C4-2B (cell line): ENCODE data around the gene NKG7.

ENCODE experiments used
- H3K27ac ChIP-seq: fragments of 450-650 bp; 2 replicates; pipeline ENCODE4 v1.5.1; 2017
- ZFX ChIP-seq: fragments of 450-650 bp; IDR thresholded peaks from 2 replicates; pipeline ENCODE4 v1.6.1; 2017
- TF ChIP-seq, protein P1 (sequence below): fragments of 450-650 bp; conservative IDR thresholded peaks from 2 replicates; pipeline ENCODE4 v1.5.1; 2017; ENCODE audit warnings: mild to moderate bottlenecking

Gene NKG7

DNA sequence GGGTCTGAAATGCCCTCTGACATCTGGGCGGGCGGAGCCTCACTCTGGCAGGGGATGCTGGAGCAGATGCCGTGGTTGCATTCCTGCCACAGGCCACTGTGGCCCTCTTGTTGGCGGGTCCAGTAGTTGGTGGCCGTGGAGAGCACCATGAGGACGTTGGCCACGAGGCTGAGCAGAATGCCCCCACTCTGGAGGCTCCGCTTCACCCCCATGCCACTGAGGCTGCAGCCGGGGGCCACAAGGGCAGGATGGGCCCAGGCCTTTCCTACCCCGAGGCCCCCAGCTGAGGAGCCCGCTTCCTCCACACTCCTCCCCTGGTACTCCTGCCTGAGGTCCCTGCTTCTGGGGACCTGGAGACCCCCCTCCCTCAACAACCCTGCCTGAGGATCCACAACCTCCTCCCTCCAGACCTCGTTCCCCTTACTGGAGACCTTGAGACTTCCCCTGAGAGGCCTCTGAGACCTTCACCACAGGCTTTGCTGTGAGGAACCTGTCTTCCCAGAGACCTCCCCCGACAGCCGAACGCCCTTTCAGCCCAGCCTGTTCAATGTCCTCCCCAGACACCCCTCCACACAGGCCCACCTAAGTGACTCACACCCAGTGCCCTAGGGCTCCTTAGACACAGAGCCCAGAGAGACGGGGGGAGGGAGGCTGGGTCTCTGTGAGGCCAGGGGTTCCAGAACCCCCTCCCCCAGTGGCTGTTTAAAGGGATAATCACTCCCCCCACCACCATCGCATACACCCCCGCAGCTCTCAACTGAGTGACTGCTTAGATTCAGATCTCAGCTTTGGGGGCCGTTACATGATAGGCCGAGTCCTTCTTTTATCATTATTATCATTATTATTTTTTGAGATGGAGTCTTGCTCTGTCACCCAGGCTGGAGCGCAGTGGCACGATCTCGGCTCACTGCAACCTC lies 3.8 kb downstream of the NKG7 start, which contains the start of gene CLDND2:
CLDND2 (minus strand) TSS at position 638 of the 917 bp plus-strand sequence; CDS start at position 212, 426 bp downstream.
- TF ChIP-seq, protein P1, sequence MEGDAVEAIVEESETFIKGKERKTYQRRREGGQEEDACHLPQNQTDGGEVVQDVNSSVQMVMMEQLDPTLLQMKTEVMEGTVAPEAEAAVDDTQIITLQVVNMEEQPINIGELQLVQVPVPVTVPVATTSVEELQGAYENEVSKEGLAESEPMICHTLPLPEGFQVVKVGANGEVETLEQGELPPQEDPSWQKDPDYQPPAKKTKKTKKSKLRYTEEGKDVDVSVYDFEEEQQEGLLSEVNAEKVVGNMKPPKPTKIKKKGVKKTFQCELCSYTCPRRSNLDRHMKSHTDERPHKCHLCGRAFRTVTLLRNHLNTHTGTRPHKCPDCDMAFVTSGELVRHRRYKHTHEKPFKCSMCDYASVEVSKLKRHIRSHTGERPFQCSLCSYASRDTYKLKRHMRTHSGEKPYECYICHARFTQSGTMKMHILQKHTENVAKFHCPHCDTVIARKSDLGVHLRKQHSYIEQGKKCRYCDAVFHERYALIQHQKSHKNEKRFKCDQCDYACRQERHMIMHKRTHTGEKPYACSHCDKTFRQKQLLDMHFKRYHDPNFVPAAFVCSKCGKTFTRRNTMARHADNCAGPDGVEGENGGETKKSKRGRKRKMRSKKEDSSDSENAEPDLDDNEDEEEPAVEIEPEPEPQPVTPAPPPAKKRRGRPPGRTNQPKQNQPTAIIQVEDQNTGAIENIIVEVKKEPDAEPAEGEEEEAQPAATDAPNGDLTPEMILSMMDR, result no peak
- no peak for TF ChIP-seq ZFX

DNA sequence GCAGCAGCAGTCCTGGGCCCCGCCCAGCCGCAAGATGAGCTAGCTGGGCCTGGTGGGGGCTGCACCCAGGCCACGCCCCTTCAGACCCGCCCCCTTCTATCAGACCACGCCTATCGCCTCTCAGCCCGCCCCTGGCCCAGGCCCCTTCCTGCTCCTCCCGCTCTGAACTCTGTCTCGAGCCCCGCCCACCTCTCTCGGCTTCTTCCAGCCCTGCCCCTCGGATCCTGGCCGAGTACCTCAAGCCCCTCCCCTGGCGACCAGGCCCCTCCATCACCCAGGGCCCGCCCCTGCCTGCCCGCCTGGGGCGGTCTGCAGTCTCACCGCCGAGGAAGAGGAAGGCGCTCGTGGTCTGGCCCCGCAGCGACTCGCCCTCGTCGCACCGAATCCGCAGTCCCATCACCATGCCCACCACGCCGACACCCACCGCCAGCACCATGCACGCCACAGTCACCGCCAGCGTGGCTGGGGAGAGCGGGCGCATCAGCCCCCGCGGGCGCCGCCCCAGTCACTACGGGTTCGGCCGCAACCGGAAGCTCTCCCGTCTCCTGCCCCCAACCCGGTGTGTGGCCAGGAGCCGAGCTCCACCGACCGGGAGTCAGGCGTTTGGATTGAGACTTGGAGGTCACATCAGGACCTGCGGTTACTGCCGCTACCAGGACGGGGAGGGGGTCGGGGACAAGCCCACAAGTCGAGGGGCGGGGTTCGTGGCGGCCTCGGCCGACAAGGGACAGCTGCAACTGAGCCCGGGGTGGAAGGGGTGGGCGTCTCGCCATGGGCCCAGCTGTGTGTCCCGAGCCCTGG lies 4.7 kb downstream of the NKG7 start:
- peak overlapping the region; percentile 93 for H3K27ac ChIP-seq
- TF ChIP-seq, protein P1, result no peak
- peak; percentile 20; the same call in 1 of the 2 replicates for TF ChIP-seq ZFX

More for the DNA sequence above, 3.8 kb downstream of the NKG7 start, which contains the start of gene CLDND2:
- peak within 1 kb of the TSS; percentile 93 for H3K27ac ChIP-seq

DNA sequence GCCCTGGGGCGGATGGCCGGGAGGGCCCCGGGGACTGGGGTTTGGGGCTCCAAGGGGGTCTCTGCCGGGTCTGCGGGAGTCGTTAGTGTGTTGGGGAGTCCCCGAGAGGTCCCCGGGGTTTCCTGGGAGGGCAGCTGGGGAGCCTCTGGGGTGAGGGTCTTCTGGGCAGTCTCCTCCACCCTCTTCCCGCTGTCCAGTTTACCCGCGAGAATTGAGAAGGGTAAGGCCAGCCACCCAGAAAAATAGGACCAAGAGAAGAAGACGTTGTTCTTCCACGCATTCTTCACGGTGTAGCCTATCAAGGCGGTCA lies 5.2 kb downstream of the NKG7 start:
- no peak for TF ChIP-seq ZFX
- TF ChIP-seq, protein P1, result no peak
- peak overlapping the region; percentile 93 for H3K27ac ChIP-seq

DNA sequence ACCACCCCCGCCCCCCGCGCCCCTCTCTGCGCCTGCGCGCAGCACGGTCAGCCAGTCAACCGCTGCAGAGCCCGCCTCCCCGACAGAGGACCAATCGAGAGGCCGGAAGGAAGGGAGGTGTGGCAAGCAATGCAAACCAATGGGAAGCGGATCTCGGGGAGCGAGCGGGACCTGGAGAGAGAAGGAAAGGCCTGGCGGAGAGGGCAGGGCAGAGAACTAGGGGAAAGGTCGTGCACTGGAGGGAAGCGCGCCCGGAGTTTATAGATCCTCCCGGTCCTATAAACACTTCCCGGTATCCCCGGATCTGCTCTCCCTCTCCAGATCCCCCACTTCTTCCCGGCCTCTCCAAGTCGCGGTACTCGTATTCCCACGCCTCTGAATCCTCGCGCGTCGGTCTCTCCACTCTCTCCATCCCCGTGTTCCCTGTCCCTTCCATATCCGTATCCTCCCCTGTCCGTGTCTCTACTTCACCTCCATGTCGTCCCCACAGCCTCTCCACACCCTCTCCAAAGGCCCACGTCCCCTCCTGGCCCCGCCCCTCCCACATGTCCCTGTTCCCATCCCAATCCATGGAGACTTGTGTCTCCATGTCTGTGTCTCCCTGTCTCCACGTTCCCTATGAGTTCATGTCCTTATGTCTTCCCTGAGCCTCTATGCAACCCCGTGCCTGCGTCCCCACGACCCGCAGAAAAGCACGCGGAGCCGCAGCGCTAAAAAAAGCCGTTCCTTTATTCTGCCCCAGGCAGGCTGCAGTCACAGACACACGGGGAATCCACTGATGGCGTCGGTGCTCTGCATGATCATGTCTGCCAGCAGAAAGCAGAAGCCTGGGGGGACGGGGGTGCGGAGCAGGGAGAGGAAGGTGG lies 5.8 kb downstream of the NKG7 start:
- peak overlapping the region; percentile 93 for H3K27ac ChIP-seq
- TF ChIP-seq, protein P1, result no peak
- TF ChIP-seq ZFX, result no peak

DNA sequence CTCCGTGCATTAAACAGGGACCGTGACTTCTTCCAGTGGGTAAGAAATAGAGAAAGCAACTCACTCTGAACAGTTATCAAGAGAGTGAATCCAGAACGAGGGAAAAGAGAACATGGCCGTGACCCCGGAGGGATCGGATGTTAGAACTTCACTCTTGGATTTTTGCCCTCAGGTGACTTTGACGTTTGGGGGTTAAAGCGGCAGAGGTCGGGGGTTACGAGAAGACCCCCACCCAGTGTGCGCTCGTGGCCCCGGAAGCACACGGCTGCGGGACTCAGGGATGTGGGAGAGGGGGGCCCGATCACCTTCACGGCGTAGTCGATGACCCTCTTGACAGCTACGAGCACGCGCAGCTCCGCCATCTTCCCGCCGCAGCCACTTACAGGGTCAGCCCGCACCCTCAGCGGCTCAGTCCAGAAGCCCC lies 6.5 kb downstream of the NKG7 start, which contains the start of gene ETFB:
ETFB (minus strand) TSS at position 424 of the 424 bp plus-strand sequence; CDS start at position 362, 62 bp downstream.
- H3K27ac ChIP-seq, result peak within 1 kb of the TSS; percentile 93
- TF ChIP-seq, protein P1, result no peak
- TF ChIP-seq ZFX, result no peak

DNA sequence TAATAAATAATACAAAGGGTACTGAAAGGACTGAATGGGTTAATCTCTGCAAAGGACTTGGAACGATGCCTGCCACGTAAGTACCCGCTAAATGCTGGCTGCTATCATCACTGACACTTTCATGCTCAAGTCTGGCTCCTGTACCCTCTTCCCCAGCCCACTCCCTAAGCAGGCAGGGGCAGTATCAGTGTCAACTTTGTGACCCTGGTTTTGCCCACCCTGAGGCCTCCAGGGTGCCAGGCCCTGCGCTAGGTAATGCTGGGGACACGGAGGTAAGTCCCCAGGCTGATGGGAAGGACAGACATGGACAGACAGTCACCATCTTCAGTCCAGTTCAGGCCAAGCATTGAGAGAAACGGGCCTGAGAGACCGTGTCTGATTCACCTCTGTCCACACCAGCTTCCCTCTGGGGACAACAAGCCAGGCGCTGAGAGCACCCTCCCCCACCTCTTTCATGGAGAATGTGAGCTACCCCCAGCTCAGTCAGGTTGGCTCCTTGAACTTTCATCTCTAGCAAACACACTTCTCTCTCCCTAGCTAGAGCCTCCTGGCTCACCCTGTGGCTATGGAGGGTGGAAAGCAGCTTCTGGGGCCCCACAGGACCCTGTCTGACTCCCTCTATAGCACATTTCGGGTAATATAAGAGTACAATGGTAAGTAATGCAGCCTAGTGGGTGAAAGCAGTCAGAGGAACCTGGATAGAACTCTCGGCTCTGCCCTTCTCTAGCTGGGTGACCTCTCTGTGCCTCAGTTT lies 7.1 kb downstream of the NKG7 start:
- H3K27ac ChIP-seq, result peak overlapping the region; percentile 93
- TF ChIP-seq ZFX, result no peak
- TF ChIP-seq, protein P1, result no peak
